WTC11 (cell line): Measurements from ENCODE around the gene C22orf42.

Source experiments
- CREB1 ChIP-seq: sonication (generic); formaldehyde crosslinking; IDR thresholded peaks from 2 replicates; pipeline ENCODE4 v1.8.0; 2023; ENCODE audit warnings: mild to moderate bottlenecking, missing genetic modification reagents
- IRF2 ChIP-seq: sonication (generic); formaldehyde crosslinking; IDR thresholded peaks from 2 replicates; pipeline ENCODE4 v1.8.0; 2022; ENCODE audit warnings: low read depth, missing genetic modification reagents, borderline replicate concordance
- MXD4 ChIP-seq: fragments of 250-450 bp; sonication (Bioruptor Pico); IDR thresholded peaks from 2 replicates; pipeline ENCODE4 v1.8.0; 2021; ENCODE audit warnings: mild to moderate bottlenecking, moderate library complexity, borderline replicate concordance
- NR2C2 ChIP-seq: sonication (generic); formaldehyde crosslinking; IDR thresholded peaks from 2 replicates; pipeline ENCODE4 v1.8.0; 2022; ENCODE audit warnings: mild to moderate bottlenecking, missing genetic modification reagents
- RELA ChIP-seq: sonication (generic); formaldehyde crosslinking; IDR thresholded peaks from 2 replicates; pipeline ENCODE4 v1.8.1; 2022; ENCODE audit warnings: missing genetic modification reagents, mild to moderate bottlenecking, borderline replicate concordance
- SP1 ChIP-seq: sonication (generic); formaldehyde crosslinking; conservative IDR thresholded peaks from 2 replicates; pipeline ENCODE4 v1.8.1; 2022; ENCODE audit warnings: missing genetic modification reagents
- ZNF138 ChIP-seq: sonication (generic); formaldehyde crosslinking; conservative IDR thresholded peaks from 2 replicates; pipeline ENCODE4 v1.8.1; 2022; ENCODE audit warnings: mild to moderate bottlenecking, moderate library complexity, missing genetic modification reagents
- ZNF263 ChIP-seq: sonication (generic); formaldehyde crosslinking; IDR thresholded peaks from 2 replicates; pipeline ENCODE4 v1.8.1; 2022; ENCODE audit warnings: low read depth, mild to moderate bottlenecking, moderate library complexity, missing genetic modification reagents
- TF ChIP-seq, protein P1 (sequence below): fragments of 200-600 bp; IDR thresholded peaks from 2 replicates; pipeline ENCODE4 v1.8.0; 2022; ENCODE audit warnings: antibody characterized with exemption
- TF ChIP-seq, protein P2 (sequence below): sonication (generic); formaldehyde crosslinking; conservative IDR thresholded peaks from 2 replicates; pipeline ENCODE4 v1.8.1; 2022; ENCODE audit warnings: mild to moderate bottlenecking, missing genetic modification reagents

DNA sequence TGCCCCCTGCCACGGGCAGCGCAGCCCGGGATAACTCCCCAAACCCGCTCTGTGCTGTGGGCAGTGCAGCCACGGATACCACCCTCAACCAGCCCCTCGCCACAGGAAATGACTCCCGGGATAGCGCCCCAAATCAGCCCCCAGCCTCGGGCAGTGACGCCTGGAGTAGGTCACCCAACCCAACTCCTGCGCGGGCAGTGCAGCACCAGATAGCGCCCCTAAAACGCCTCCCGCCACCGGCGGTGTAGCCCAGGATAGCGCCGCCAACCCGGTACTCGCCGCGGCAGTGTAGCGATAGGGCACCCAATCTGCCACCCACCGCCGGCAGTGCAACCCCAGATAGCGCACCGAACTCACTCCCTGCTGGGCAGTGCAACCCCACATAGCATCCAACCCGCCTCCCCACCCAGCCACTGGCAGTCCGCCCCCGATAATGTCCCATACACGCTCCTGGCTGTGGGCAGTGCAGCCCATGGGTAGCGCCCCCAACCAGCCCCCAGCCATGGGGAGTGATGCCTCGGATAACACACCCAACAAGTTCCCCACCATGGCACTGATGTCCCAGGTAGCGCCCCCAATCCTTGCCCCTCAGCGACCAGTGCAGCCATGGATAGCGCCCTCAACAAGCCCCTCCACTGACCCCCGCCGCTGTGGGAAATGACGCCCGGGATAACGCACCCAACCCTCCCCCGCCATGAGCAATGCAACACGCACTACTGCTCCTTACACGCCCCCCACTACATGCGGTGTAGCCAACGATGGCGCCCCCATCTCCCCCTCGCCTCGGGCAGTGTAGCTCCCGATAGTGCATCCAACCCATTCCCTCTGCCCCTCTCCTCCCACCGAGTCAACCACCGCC, 44.3 kb upstream of the C22orf42 start:
- TF ChIP-seq, protein P1, sequence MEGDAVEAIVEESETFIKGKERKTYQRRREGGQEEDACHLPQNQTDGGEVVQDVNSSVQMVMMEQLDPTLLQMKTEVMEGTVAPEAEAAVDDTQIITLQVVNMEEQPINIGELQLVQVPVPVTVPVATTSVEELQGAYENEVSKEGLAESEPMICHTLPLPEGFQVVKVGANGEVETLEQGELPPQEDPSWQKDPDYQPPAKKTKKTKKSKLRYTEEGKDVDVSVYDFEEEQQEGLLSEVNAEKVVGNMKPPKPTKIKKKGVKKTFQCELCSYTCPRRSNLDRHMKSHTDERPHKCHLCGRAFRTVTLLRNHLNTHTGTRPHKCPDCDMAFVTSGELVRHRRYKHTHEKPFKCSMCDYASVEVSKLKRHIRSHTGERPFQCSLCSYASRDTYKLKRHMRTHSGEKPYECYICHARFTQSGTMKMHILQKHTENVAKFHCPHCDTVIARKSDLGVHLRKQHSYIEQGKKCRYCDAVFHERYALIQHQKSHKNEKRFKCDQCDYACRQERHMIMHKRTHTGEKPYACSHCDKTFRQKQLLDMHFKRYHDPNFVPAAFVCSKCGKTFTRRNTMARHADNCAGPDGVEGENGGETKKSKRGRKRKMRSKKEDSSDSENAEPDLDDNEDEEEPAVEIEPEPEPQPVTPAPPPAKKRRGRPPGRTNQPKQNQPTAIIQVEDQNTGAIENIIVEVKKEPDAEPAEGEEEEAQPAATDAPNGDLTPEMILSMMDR, result no peak
- TF ChIP-seq, protein P2, sequence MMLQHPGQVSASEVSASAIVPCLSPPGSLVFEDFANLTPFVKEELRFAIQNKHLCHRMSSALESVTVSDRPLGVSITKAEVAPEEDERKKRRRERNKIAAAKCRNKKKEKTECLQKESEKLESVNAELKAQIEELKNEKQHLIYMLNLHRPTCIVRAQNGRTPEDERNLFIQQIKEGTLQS, result no peak
- TF ChIP-seq RELA (CRISPR knock-in tag), result no peak
- no peak for TF ChIP-seq ZNF263 (CRISPR knock-in tag)
- TF ChIP-seq NR2C2 (CRISPR knock-in tag), result no peak
- no peak for TF ChIP-seq SP1 (CRISPR knock-in tag)
- TF ChIP-seq MXD4 (CRISPR knock-in tag), result no peak
- TF ChIP-seq CREB1 (CRISPR knock-in tag), result no peak
- TF ChIP-seq IRF2 (CRISPR knock-in tag), result no peak
- no peak for TF ChIP-seq ZNF138 (CRISPR knock-in tag)
